WTC11 (cell line): ENCODE results near the gene GPER1. TPM values are rescaled to one million over a fixed set of nuclear protein-coding genes. Genes with fewer than 3 reads are reported as not detected.

Experiments used
- ATAC-seq: fragments of 200-7000 bp; cut with Tn5 transposase; 2 replicates; pipeline ENCODE4 v1.10.0; 2021; ENCODE audit warnings: mild to moderate bottlenecking, moderate library complexity
- CTCF ChIA-PET: fragments of 300-600 bp; sonication (Branson Sonifier 250); formaldehyde crosslinking; loops from one replicate; lab custom pipeline; 2021; ENCODE audit warnings: antibody characterized with exemption; lab: Charles Lee
- POLR2A ChIA-PET: fragments of 350-600 bp; sonication (Branson Sonifier 250); formaldehyde crosslinking; loops from one replicate; lab custom pipeline; 2021; ENCODE audit warnings: antibody characterized with exemption; lab: Charles Lee
- DNase-seq: peaks from one replicate; pipeline ENCODE4 v3.0.0; 2021; ENCODE audit warnings: low spot score
- H3K27ac Mint-ChIP-seq: 2 replicates; pipeline ENCODE4 v1.8.0; 2021; ENCODE audit warnings: mixed read lengths
- H3K27me3 Mint-ChIP-seq: 2 replicates; pipeline ENCODE4 v1.8.0; 2021; ENCODE audit warnings: low read depth, mild to moderate bottlenecking, moderate library complexity, mixed read lengths
- H3K36me3 Mint-ChIP-seq: 2 replicates; pipeline ENCODE4 v1.8.0; 2021; ENCODE audit warnings: mixed read lengths
- H3K4me1 Mint-ChIP-seq: 2 replicates; pipeline ENCODE4 v1.8.0; 2022; ENCODE audit warnings: mixed read lengths
- H3K4me3 Mint-ChIP-seq: 2 replicates; pipeline ENCODE4 v1.8.0; 2021; ENCODE audit warnings: mild to moderate bottlenecking, moderate library complexity, mixed read lengths
- H3K9me3 Mint-ChIP-seq: 2 replicates; pipeline ENCODE4 v1.8.0; 2021; ENCODE audit warnings: mixed read lengths
- ATF6 ChIP-seq: sonication (generic); formaldehyde crosslinking; IDR thresholded peaks from 2 replicates; pipeline ENCODE4 v1.8.1; 2023; ENCODE audit warnings: mild to moderate bottlenecking, missing genetic modification reagents
- E2F4 ChIP-seq: sonication (generic); formaldehyde crosslinking; IDR thresholded peaks from 2 replicates; pipeline ENCODE4 v1.8.1; 2022; ENCODE audit warnings: low read depth, mild to moderate bottlenecking, moderate library complexity, missing genetic modification reagents, borderline replicate concordance
- E2F5 ChIP-seq: sonication (generic); formaldehyde crosslinking; IDR thresholded peaks from 2 replicates; pipeline ENCODE4 v1.8.1; 2022; ENCODE audit warnings: mild to moderate bottlenecking, moderate library complexity, missing genetic modification reagents
- ELF4 ChIP-seq: sonication (generic); formaldehyde crosslinking; IDR thresholded peaks from 2 replicates; pipeline ENCODE4 v1.8.1; 2022; ENCODE audit warnings: low read depth, mild to moderate bottlenecking, moderate library complexity, missing genetic modification reagents
- EMX1 ChIP-seq: fragments of 250-450 bp; sonication (Bioruptor Pico); IDR thresholded peaks from 2 replicates; pipeline ENCODE4 v1.8.0; 2021; ENCODE audit warnings: mild to moderate bottlenecking
- ESRRA ChIP-seq: sonication (generic); formaldehyde crosslinking; IDR thresholded peaks from 2 replicates; pipeline ENCODE4 v1.8.1; 2022; ENCODE audit warnings: mild to moderate bottlenecking, missing genetic modification reagents, borderline replicate concordance
- ETV6 ChIP-seq: sonication (generic); formaldehyde crosslinking; IDR thresholded peaks from 2 replicates; pipeline ENCODE4 v1.8.1; 2022; ENCODE audit warnings: mild to moderate bottlenecking, missing genetic modification reagents
- FOXJ3 ChIP-seq: sonication (generic); formaldehyde crosslinking; IDR thresholded peaks from 2 replicates; pipeline ENCODE4 v1.9.0; 2021; ENCODE audit warnings: missing genetic modification reagents, mild to moderate bottlenecking, borderline replicate concordance
- FOXK1 ChIP-seq: sonication (generic); formaldehyde crosslinking; IDR thresholded peaks from 2 replicates; pipeline ENCODE4 v1.8.0; 2022; ENCODE audit warnings: mild to moderate bottlenecking, moderate library complexity, missing genetic modification reagents
- FOXP1 ChIP-seq: sonication (generic); formaldehyde crosslinking; IDR thresholded peaks from 2 replicates; pipeline ENCODE4 v1.8.0; 2022; ENCODE audit warnings: missing genetic modification reagents, mild to moderate bottlenecking, moderate library complexity, borderline replicate concordance
- IRF2 ChIP-seq: sonication (generic); formaldehyde crosslinking; IDR thresholded peaks from 2 replicates; pipeline ENCODE4 v1.8.0; 2022; ENCODE audit warnings: low read depth, missing genetic modification reagents, borderline replicate concordance
- JUN ChIP-seq: sonication (generic); formaldehyde crosslinking; IDR thresholded peaks from 2 replicates; pipeline ENCODE4 v1.8.0; 2023; ENCODE audit warnings: mild to moderate bottlenecking, missing genetic modification reagents
- MAX ChIP-seq: sonication (generic); formaldehyde crosslinking; IDR thresholded peaks from 2 replicates; pipeline ENCODE4 v1.8.0; 2022; ENCODE audit warnings: mild to moderate bottlenecking, missing genetic modification reagents
- MYBL2 ChIP-seq: sonication (generic); formaldehyde crosslinking; IDR thresholded peaks from 2 replicates; pipeline ENCODE4 v1.8.1; 2023; ENCODE audit warnings: mild to moderate bottlenecking, moderate library complexity, missing genetic modification reagents
- NFYB ChIP-seq: sonication (generic); formaldehyde crosslinking; conservative IDR thresholded peaks from 2 replicates; pipeline ENCODE4 v1.8.0; 2022; ENCODE audit warnings: low read depth, missing genetic modification reagents
- NR1H2 ChIP-seq: sonication (generic); formaldehyde crosslinking; IDR thresholded peaks from 2 replicates; pipeline ENCODE4 v1.9.0; 2021; ENCODE audit warnings: mild to moderate bottlenecking, moderate library complexity, missing genetic modification reagents
- NR3C1 ChIP-seq: sonication (generic); formaldehyde crosslinking; conservative IDR thresholded peaks from 2 replicates; pipeline ENCODE4 v1.8.1; 2023; ENCODE audit warnings: low read depth, mild to moderate bottlenecking, missing genetic modification reagents
- TEAD1 ChIP-seq: sonication (generic); formaldehyde crosslinking; IDR thresholded peaks from 2 replicates; pipeline ENCODE4 v1.8.0; 2022; ENCODE audit warnings: mild to moderate bottlenecking, missing genetic modification reagents
- TEAD4 ChIP-seq: sonication (generic); formaldehyde crosslinking; IDR thresholded peaks from 2 replicates; pipeline ENCODE4 v1.8.0; 2022; ENCODE audit warnings: mild to moderate bottlenecking, missing genetic modification reagents
- ZNF138 ChIP-seq: sonication (generic); formaldehyde crosslinking; conservative IDR thresholded peaks from 2 replicates; pipeline ENCODE4 v1.8.1; 2022; ENCODE audit warnings: mild to moderate bottlenecking, moderate library complexity, missing genetic modification reagents
- ZNF263 ChIP-seq: sonication (generic); formaldehyde crosslinking; IDR thresholded peaks from 2 replicates; pipeline ENCODE4 v1.8.1; 2022; ENCODE audit warnings: low read depth, mild to moderate bottlenecking, moderate library complexity, missing genetic modification reagents
- ZNF425 ChIP-seq: fragments of 250-450 bp; sonication (Bioruptor Pico); conservative IDR thresholded peaks from 2 replicates; pipeline ENCODE4 v1.9.0; 2021; ENCODE audit warnings: mild to moderate bottlenecking
- ZNF671 ChIP-seq: fragments of 250-450 bp; sonication (Bioruptor Pico); IDR thresholded peaks from 2 replicates; pipeline ENCODE4 v1.8.0; 2021; ENCODE audit warnings: mild to moderate bottlenecking
- total RNA-seq: library from RNA; stranded (reverse); gene quantifications from 3 replicates; pipeline ENCODE4 v1.2.3, GENCODE V29; 2021

Gene GPER1
- total RNA-seq, 1 experiment from 2014 or later, result 0.28 TPM

GRCh38 chr7:1062296-1063294 lies 25.3 kb upstream of the GPER1 start:
- ATAC-seq, result no peak
- Mint-ChIP-seq H3K27ac (peak overlapping the region; percentile 69), H3K4me1 (peaks cover 8% of the 10 kb centered on the region), H3K36me3 (no peaks in the 10 kb centered on the region), H3K4me3 (no peak overlapping the region), H3K9me3 (no peaks in the 10 kb centered on the region), H3K27me3 (no peaks in the 10 kb centered on the region)
- CTCF ChIA-PET, result interaction anchor here (1.2 to 3.7 kb wide), 2 partner anchors 12 to 70 kb away, joined by 3 to 53 read pairs; no protein-coding TSS in a partner anchor
- POLR2A ChIA-PET, result no interaction called here
- no peak for TF ChIP-seq ELF4
- TF ChIP-seq ZNF425 (CRISPR knock-in tag), result no peak
- TF ChIP-seq ATF6 (CRISPR knock-in tag), result no peak
- no peak for TF ChIP-seq IRF2
- no peak for TF ChIP-seq E2F5 (CRISPR knock-in tag)
- no peak for TF ChIP-seq ETV6 (CRISPR knock-in tag)
- DNase-seq, result no peak

GRCh38 chr7:1063361-1063760 lies 24.6 kb upstream of the GPER1 start:
- ChIA-PET CTCF (interaction anchor here (3.8 kb wide), 1 partner anchor 70 kb away, joined by 140 read pairs; no protein-coding TSS in a partner anchor), POLR2A (no interaction called here)
- ATAC-seq (no peak), DNase-seq (no peak)
- peak overlapping the region; percentile 36; the same call in 1 of the 2 replicates for H3K27ac Mint-ChIP-seq
- H3K4me1 Mint-ChIP-seq, result peaks cover 8% of the 10 kb centered on the region
- H3K4me3 Mint-ChIP-seq, result no peak overlapping the region
- H3K27me3 Mint-ChIP-seq, result no peaks in the 10 kb centered on the region
- TF ChIP-seq TEAD4 (CRISPR knock-in tag) (no peak), E2F4 (no peak), ZNF671 (CRISPR knock-in tag) (no peak), JUN (no peak), ELF4 (no peak), ETV6 (CRISPR knock-in tag) (no peak), ESRRA (CRISPR knock-in tag) (no peak), ZNF263 (CRISPR knock-in tag) (no peak), EMX1 (CRISPR knock-in tag) (no peak), NR1H2 (CRISPR knock-in tag) (no peak), NR3C1 (no peak), FOXK1 (CRISPR knock-in tag) (no peak), NFYB (CRISPR knock-in tag) (no peak), MAX (CRISPR knock-in tag) (no peak), FOXJ3 (CRISPR knock-in tag) (no peak), MYBL2 (no peak), TEAD1 (CRISPR knock-in tag) (no peak), FOXP1 (no peak), ZNF138 (no peak), ATF6 (CRISPR knock-in tag) (no peak)
- no peaks in the 10 kb centered on the region for H3K9me3 Mint-ChIP-seq
- no peaks in the 10 kb centered on the region for H3K36me3 Mint-ChIP-seq
